GM21367 (cell line): ENCODE data around the gene SYCN.

Source experiments
- ATAC-seq: cut with Tn5 transposase; IDR thresholded peaks from one replicate; pipeline ENCODE4 v1.9.1; 2021; ENCODE audit not compliant: unreplicated experiment

SYCN gene

GRCh38 chr19:39194832-39195542, 9.1 kb downstream of the SYCN start:
- ATAC-seq = no peak

GRCh38 chr19:39193803-39194202, 10.3 kb downstream of the SYCN start:
- ATAC-seq = no peak

- ATAC-seq = no peak
Measured at GRCh38 chr19:39192846-39193245, 11.2 kb downstream of the SYCN start.

GRCh38 chr19:39190768-39191167, 13.3 kb downstream of the SYCN start:
- ATAC-seq = no peak

- no peak for ATAC-seq
Measured at GRCh38 chr19:39188960-39189359, 15.1 kb downstream of the SYCN start.

- ATAC-seq = no peak
Measured at GRCh38 chr19:39187552-39187943, 16.5 kb downstream of the SYCN start.

GRCh38 chr19:39186391-39186790, 17.7 kb downstream of the SYCN start:
- no peak for ATAC-seq

GRCh38 chr19:39183104-39183503, 21.0 kb downstream of the SYCN start:
- no peak for ATAC-seq

GRCh38 chr19:39182174-39182505, 21.9 kb downstream of the SYCN start:
- ATAC-seq = no peak

GRCh38 chr19:39181500-39182173, 22.4 kb downstream of the SYCN start:
- no peak for ATAC-seq

GRCh38 chr19:39180749-39181148, 23.3 kb downstream of the SYCN start:
- ATAC-seq = no peak

GRCh38 chr19:39179754-39180153, 24.3 kb downstream of the SYCN start:
- ATAC-seq = no peak

GRCh38 chr19:39178296-39179006, 25.6 kb downstream of the SYCN start:
- ATAC-seq = no peak

- no peak for ATAC-seq
Measured at GRCh38 chr19:39177736-39178135, 26.3 kb downstream of the SYCN start.

GRCh38 chr19:39177110-39177699, 26.9 kb downstream of the SYCN start:
- ATAC-seq = no peak

GRCh38 chr19:39175564-39175963, 28.5 kb downstream of the SYCN start:
- no peak for ATAC-seq

GRCh38 chr19:39174558-39175544, 29.2 kb downstream of the SYCN start:
- no peak for ATAC-seq

GRCh38 chr19:39174142-39174541, 29.9 kb downstream of the SYCN start:
- no peak for ATAC-seq

GRCh38 chr19:39173502-39173991, 30.5 kb downstream of the SYCN start:
- no peak for ATAC-seq

GRCh38 chr19:39172700-39173501, 31.2 kb downstream of the SYCN start:
- no peak for ATAC-seq
